HepG2 (cell line): ENCODE data around the gene PTGIS. TPM values are rescaled to one million over a fixed set of nuclear protein-coding genes. Genes with fewer than 3 reads are reported as not detected.

Experiments used
- CBX5 ChIP-seq: sonication (generic); formaldehyde crosslinking; IDR thresholded peaks from 2 replicates; pipeline ENCODE4 v1.4.0; 2020; ENCODE audit warnings: missing genetic modification reagents, borderline replicate concordance
- ELF4 ChIP-seq: sonication (generic); formaldehyde crosslinking; IDR thresholded peaks from 2 replicates; pipeline ENCODE4 v1.5.0; 2020; ENCODE audit warnings: missing genetic modification reagents, mild to moderate bottlenecking, moderate library complexity, borderline replicate concordance
- GFI1 ChIP-seq: sonication (generic); formaldehyde crosslinking; IDR thresholded peaks from 2 replicates; pipeline ENCODE4 v1.5.0; 2020; ENCODE audit warnings: missing genetic modification reagents, mild to moderate bottlenecking, borderline replicate concordance
- GMEB1 ChIP-seq: sonication (generic); formaldehyde crosslinking; IDR thresholded peaks from 2 replicates; pipeline ENCODE4 v1.5.1; 2020; ENCODE audit warnings: missing genetic modification reagents, mild to moderate bottlenecking, borderline replicate concordance
- GZF1 ChIP-seq: sonication (generic); formaldehyde crosslinking; IDR thresholded peaks from 2 replicates; pipeline ENCODE4 v1.5.1; 2020; ENCODE audit warnings: mild to moderate bottlenecking, missing genetic modification reagents
- HIVEP1 ChIP-seq: sonication (generic); formaldehyde crosslinking; IDR thresholded peaks from 2 replicates; pipeline ENCODE4 v1.4.0; 2020; ENCODE audit warnings: mild to moderate bottlenecking, missing genetic modification reagents
- JUND ChIP-seq: sonication (generic); formaldehyde crosslinking; IDR thresholded peaks from 2 replicates; pipeline ENCODE4 v1.8.0; 2022; ENCODE audit warnings: mild to moderate bottlenecking, missing genetic modification reagents
- KLF12 ChIP-seq: sonication (generic); formaldehyde crosslinking; IDR thresholded peaks from 2 replicates; pipeline ENCODE4 v1.4.0; 2020; ENCODE audit warnings: missing genetic modification reagents, borderline replicate concordance
- KLF6 ChIP-seq: IDR thresholded peaks from 2 replicates; pipeline ENCODE4 v1.8.0; 2016; ENCODE audit warnings: missing biosample characterization, missing genetic modification reagents
- MAX ChIP-seq: IDR thresholded peaks from 2 replicates; pipeline ENCODE4 v1.6.1; 2012; ENCODE audit warnings: inconsistent platforms
- MAZ ChIP-seq, 2 experiments: sonication (generic) in 1 of 2; formaldehyde crosslinking in 1 of 2; IDR thresholded peaks; 2 replicates each; pipeline versions ENCODE4 v1.5.0 to v1.6.1; 2012 to 2020; ENCODE audit warnings: low read depth in 2 of 2, mild to moderate bottlenecking in 2 of 2, borderline replicate concordance in 1 of 2, improper control_type of control experiment in 1 of 2, low read length in 1 of 2, missing genetic modification reagents in 1 of 2, moderate library complexity in 1 of 2
- MTERF4 ChIP-seq: sonication (generic); formaldehyde crosslinking; IDR thresholded peaks from 2 replicates; pipeline ENCODE4 v1.8.0; 2023; ENCODE audit warnings: mild to moderate bottlenecking, missing genetic modification reagents
- NFE2L2 ChIP-seq: fragments of 150-350 bp; IDR thresholded peaks from 2 replicates; pipeline ENCODE4 v1.6.1; 2014; ENCODE audit warnings: low read length
- PCBP2 ChIP-seq: fragments of 200-400 bp; formaldehyde crosslinking; optimal IDR thresholded peaks from 2 replicates; pipeline ENCODE3; 2018; ENCODE audit warnings: low read length, low read depth; ENCODE audit not compliant: poor library complexity, severe bottlenecking
- PHF8 ChIP-seq: sonication (generic); formaldehyde crosslinking; IDR thresholded peaks from 2 replicates; pipeline ENCODE4 v1.5.0; 2020; ENCODE audit warnings: missing genetic modification reagents
- PRPF4 ChIP-seq: fragments of 200-400 bp; formaldehyde crosslinking; IDR thresholded peaks from 2 replicates; pipeline ENCODE4 v1.6.1; 2016; ENCODE audit warnings: low read length, low read depth; ENCODE audit not compliant: poor library complexity, severe bottlenecking
- SAFB2 ChIP-seq: sonication (generic); formaldehyde crosslinking; IDR thresholded peaks from 2 replicates; pipeline ENCODE4 v1.5.1; 2020; ENCODE audit warnings: missing genetic modification reagents, low read depth, mild to moderate bottlenecking, borderline replicate concordance
- SMAD3 ChIP-seq: sonication (generic); formaldehyde crosslinking; IDR thresholded peaks from 2 replicates; pipeline ENCODE4 v1.4.0; 2020; ENCODE audit warnings: missing genetic modification reagents
- SOX5 ChIP-seq: IDR thresholded peaks from 2 replicates; pipeline ENCODE4 v1.6.1; 2016; ENCODE audit warnings: borderline replicate concordance
- SRF ChIP-seq: IDR thresholded peaks from 2 replicates; pipeline ENCODE4 v1.6.1; 2011; ENCODE audit warnings: mild to moderate bottlenecking, low read depth, low read length, moderate library complexity
- SSRP1 ChIP-seq: IDR thresholded peaks from 2 replicates; pipeline ENCODE4 v1.6.1; 2016; ENCODE audit warnings: control low read depth
- TBP ChIP-seq: sonication (generic); formaldehyde crosslinking; IDR thresholded peaks from 2 replicates; pipeline ENCODE4 v1.5.0; 2020; ENCODE audit warnings: missing genetic modification reagents
- ZNF20 ChIP-seq: sonication (generic); formaldehyde crosslinking; IDR thresholded peaks from 2 replicates; pipeline ENCODE4 v1.4.0; 2020; ENCODE audit warnings: mild to moderate bottlenecking, moderate library complexity, missing genetic modification reagents
- ZNF230 ChIP-seq: sonication (generic); formaldehyde crosslinking; IDR thresholded peaks from 2 replicates; pipeline ENCODE4 v1.4.0; 2020; ENCODE audit warnings: mild to moderate bottlenecking, missing genetic modification reagents
- ZNF549 ChIP-seq: sonication (generic); formaldehyde crosslinking; IDR thresholded peaks from 2 replicates; pipeline ENCODE4 v1.5.0; 2020; ENCODE audit warnings: missing genetic modification reagents
- ZNF660 ChIP-seq: sonication (generic); formaldehyde crosslinking; IDR thresholded peaks from 2 replicates; pipeline ENCODE4 v1.5.1; 2020; ENCODE audit warnings: mild to moderate bottlenecking, low read depth, missing genetic modification reagents, borderline replicate concordance
- ZNF720 ChIP-seq: sonication (generic); formaldehyde crosslinking; IDR thresholded peaks from 2 replicates; pipeline ENCODE4 v1.4.0; 2020; ENCODE audit warnings: missing genetic modification reagents
- polyA plus RNA-seq, 8 experiments: library from polyadenylated mRNA; depleted of rRNA in 3 of 8; stranded (reverse) in 7 of 8; unstranded in 1 of 8; fragments of >200 nt; fragmentation: Illumina TruSeq in 4 of 8; extraction: Trizol in 4 of 8; gene quantifications; 2 replicates each; pipeline versions ENCODE4 v1.2.1 to v1.2.3, GENCODE V29; 2011 to 2016; ENCODE audit warnings: low read depth in 4 of 8, missing spikeins in 1 of 8, mixed read lengths in 1 of 8; ENCODE audit not compliant: insufficient read depth in 1 of 8
- total RNA-seq, 5 experiments: library from RNA; depleted of rRNA; stranded (reverse); fragments of >200 nt; fragmentation: Illumina TruSeq; extraction: Trizol; gene quantifications; 2 replicates each; pipeline ENCODE4 v1.2.3, GENCODE V29; 2016; ENCODE audit warnings: low read depth in 1 of 5

The PTGIS gene
- total and polyA plus RNA-seq, 2 of the 13 experiments (the other 11 are each of a cell fraction or from before 2014, with no cell fraction given), result not detected

- TF ChIP-seq JUND (CRISPR knock-in tag) (no peak), TBP (CRISPR knock-in tag) (0 out of 2 replicates have a peak, but pooled peaks have one; percentile 36), PHF8 (CRISPR knock-in tag) (peak; percentile 54), SOX5 (peak; percentile 53; the same call in 1 of the 2 replicates), GFI1 (CRISPR knock-in tag) (peak; percentile 80; the same call in 1 of the 2 replicates), SSRP1 (CRISPR knock-in tag) (0 out of 2 replicates have a peak, but pooled peaks have one; percentile 27), NFE2L2 (no peak), GZF1 (no peak), ZNF549 (CRISPR knock-in tag) (no peak), PRPF4 (no peak), GMEB1 (peak; percentile 65), KLF12 (peak; percentile 96), SAFB2 (peak; percentile 82; the same call in 1 of the 2 replicates), HIVEP1 (peak; percentile 87), CBX5 (CRISPR knock-in tag) (peak; percentile 97), ZNF20 (CRISPR knock-in tag) (no peak), ZNF660 (CRISPR knock-in tag) (no peak; the same call in 1 of the 2 replicates), KLF6 (CRISPR knock-in tag) (peak; percentile 87), MTERF4 (CRISPR knock-in tag) (0 out of 2 replicates have a peak, but pooled peaks have one; percentile 9), ELF4 (CRISPR knock-in tag) (no peak), ZNF230 (peak; percentile 92; the same call in 1 of the 2 replicates), PCBP2 (no peak), SMAD3 (CRISPR knock-in tag) (peak; percentile 87), SRF (0 out of 2 replicates have a peak, but pooled peaks have one; percentile 18), MAX (peak; percentile 96), MAZ (IDR thresholded peaks at IDR 0.05; ENCODE audit: borderline replicate concordance, low read depth, low read length) (peak; percentile 64; the same call in 1 of the 2 replicates), MAZ (CRISPR knock-in tag; IDR thresholded peaks at IDR 0.05; ENCODE audit: low read depth) (peak; percentile 96), ZNF720 (CRISPR knock-in tag) (no peak)
These were observed 43.0 kb upstream of the PTGIS start (continued) for GRCh38 chr20:49610691-49611538.
